HG03439 (cell line): ENCODE results near the gene PCBP3.
"Not testable (repeated sequence)": the region's sequence is repeated elsewhere in the genome, so short reads cannot be mapped to it uniquely, and the experiment has no call there.

ENCODE experiments used
- ATAC-seq: cut with Tn5 transposase; IDR thresholded peaks from one replicate; pipeline ENCODE4 v1.9.1; 2021; ENCODE audit warnings: mild to moderate bottlenecking, moderate library complexity; ENCODE audit not compliant: unreplicated experiment

PCBP3 gene

DNA sequence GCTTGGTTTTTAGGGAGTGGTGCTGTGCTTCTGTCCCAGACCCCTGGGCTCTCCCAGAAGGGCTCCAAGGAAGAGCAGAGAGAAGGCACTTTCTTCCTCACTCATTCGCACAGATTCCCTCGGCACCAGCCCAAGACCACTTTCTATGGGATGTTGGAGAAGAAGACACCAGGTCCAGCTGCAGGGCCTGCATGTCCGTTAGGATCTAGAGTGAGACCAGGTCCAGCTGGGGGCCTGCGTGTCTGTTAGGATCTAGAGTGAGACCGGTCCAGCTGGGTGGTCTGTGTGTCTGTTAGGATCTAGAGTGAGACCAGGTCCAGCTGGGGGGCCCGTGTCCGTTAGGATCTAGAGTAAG is 30.9 kb upstream of the PCBP3 start:
- not testable (repeated sequence) for ATAC-seq

GRCh38 chr21:45613396-45613795 is 30.1 kb upstream of the PCBP3 start:
- no peak for ATAC-seq

DNA sequence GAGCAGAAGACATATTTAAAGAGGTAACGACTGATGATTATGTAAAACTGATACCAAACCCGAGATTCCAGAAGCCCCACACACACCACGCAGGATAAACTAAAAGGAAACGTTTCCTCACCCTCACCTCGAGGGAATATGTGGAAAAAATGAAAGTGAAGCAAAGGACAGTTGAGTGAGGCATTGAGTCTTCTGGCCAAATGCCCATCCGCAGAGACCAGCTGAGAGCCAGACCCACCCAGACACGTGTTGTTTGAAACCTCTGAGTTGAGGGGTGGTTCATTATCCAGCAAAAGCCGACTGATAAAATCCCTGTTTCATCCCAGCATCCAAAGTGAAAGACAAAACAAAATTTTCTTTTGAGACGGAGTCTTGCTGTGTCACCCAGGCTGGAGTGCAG is 29.6 kb upstream of the PCBP3 start:
- no peak for ATAC-seq

- peak; percentile 85 for ATAC-seq
These were observed 28.3 kb upstream of the PCBP3 start for GRCh38 chr21:45615145-45615711.

DNA sequence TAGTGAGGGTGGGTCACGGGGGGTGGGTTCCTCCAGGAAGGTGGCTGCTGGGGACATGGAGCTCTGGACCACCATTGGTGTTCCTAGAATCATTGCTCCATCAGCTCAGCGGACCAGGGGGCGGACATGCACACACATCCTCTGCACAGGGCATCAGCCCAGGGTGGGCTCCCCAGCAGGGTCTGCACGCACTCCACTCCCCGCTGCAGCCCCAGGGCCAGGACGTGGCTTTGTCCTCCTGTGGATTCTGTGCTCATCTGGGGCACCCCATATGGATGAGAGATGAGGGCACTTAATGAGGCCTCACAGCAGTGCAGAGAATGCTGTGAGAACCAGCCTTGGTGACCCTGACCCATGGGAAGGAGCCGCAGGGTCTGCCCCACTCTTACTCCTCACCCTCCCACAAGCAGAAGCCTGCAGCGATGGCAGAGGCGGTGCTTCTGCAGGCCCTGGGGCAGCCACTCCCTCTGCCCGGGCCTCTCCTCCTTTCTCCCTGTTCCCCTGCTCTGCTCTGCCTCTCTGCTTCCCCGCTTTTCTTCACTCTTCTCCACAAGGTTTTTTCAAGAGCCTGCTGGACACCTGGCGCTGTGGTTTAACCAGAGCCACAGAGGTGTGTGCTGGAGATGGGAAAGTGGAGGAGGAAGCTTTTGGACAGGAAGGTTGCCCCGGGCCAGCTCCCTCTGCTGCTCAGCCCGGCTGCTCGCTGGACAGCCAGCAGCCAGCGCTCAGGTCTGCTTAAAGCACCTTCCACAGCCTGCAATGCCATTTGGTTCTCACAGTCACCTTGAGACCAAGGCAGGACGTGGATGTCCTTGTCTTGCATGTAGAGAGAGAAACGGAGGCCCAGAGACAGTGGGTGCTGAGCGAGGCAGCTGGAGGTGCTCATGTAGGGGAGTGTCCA is 26.3 kb upstream of the PCBP3 start:
- ATAC-seq, result no peak

DNA sequence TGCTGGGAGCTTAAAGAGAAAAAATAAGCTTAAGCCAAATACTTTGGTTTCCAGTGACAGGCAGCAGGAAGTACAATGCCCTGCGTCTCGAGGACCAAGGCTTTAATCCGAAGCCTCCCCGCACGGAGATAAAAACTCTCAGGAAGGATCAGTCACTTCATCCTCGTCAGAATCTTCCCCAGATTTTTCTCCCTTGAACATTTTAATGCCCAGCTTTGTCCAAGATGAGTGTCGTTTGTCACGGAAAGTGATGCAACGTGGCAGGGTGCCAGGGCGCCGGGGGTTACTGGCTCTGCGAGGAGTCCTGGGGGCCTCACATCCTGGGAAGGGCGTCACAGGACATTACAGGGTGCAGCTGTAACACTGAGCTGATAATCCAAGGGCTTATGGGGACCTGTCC is 25.2 kb upstream of the PCBP3 start:
- no peak for ATAC-seq

GRCh38 chr21:45618846-45619485 is 24.6 kb upstream of the PCBP3 start:
- no peak for ATAC-seq

GRCh38 chr21:45620201-45620923 is 23.2 kb upstream of the PCBP3 start:
- ATAC-seq, result no peak

DNA sequence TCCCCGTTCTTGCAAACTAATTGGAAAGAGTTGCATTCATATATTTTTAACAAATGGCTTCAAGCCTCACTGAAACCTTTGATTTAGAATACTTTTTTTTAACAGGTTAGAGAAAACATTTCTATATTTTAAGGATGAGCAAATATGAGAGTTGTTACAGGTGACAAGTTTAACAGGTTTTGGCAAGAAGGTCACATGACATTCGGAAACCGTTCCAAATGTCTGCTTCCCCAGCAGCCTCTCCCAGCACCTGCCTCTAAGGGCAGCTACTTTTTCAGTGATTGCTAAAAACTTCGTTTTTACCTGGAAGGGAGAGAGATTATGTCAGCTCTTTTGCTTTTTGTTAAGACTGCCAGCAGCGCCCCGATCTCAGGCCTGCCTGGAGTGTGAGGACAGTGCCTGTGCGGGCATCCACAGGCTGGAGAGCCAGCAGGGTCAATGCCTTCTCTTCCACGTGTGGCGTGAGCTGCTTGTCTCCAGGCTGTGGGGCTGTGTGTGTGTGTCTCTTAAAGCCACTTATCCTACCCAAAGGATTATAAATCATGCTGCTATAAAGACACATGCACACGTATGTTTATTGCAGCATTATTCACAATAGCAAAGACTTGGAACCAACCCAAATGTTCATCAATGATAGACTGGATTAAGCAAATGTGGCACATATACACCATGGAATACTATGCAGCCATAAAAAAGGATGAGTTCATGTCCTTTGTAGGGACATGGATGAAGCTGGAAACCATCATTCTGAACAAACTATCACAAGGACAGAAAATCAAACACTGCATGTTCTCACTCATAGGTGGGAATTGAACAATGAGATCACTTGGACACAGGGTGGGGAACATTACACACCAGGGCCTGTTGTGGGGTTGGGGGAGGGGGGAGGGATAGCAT is 21.8 kb upstream of the PCBP3 start:
- ATAC-seq, result not testable (repeated sequence)

DNA sequence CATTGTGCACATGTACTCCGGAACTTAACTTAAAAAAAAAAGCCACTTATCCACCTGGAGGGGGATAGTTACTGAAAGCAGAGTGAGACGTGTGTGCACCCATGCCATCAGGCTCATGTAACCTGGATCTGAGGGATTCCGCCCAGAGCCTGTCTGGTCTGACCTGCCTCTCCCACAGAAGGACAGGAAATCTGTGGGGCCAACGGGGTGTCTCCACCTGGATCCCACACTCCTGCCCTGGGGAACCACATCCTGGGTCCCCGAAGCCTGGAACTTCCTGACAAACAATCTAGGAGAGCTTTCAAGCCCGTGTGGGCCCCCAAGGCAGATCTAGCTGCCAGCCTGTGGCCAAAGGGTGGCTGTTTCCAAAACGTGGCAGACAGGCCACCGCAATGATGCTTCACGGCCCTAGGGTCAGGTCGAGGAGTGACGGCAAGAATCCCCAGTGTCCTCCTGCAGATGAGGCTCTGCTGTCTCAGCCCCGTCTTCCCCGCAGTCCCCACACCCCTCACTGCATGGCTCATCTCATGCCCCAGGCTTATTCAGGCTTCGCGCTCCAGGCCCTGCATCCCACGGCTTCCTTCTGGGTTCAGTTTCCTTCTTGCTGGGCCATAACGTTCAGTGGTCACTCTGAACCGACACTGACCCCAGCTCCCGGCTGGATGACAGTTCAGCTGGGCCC is 21.0 kb upstream of the PCBP3 start:
- ATAC-seq, result no peak

DNA sequence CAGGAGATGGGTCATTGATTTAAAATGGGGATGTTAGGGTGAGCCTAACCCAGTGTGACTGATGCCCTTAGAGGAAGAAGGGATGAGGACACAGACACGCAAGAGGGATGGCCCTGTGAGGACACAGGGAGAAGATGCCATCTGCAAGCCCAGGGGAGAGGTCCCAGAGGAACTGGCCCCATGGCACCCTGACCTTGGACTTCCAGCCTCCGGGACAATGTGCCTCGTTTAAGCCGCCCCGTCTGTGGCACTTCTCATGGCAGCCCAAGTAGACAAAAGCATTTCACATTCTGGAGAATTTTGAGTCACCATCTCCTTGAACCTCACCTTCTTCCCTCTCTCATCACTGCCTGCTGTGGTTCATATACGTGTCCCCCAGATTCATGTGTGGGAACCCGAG is 20.1 kb upstream of the PCBP3 start:
- no peak for ATAC-seq

DNA sequence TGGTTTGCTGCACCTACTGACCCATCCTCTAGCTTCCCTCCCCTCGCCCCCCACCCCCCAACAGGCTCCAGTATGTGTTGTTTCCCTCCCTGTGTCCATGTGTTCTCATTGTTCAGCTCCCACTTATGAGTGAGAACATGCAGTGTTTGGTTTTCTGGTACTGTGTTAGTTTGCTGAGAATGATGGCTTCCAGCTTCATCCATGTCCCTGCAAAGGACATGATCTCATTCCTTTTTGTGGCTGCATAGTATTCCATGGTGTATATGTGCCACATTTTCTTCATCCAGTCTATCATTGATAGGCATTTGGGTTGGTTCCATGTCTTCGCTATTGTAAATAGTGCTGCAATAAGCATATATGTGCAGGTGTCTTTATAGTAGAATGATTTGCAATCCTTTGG is 17.4 kb upstream of the PCBP3 start:
- not testable (repeated sequence) for ATAC-seq

DNA sequence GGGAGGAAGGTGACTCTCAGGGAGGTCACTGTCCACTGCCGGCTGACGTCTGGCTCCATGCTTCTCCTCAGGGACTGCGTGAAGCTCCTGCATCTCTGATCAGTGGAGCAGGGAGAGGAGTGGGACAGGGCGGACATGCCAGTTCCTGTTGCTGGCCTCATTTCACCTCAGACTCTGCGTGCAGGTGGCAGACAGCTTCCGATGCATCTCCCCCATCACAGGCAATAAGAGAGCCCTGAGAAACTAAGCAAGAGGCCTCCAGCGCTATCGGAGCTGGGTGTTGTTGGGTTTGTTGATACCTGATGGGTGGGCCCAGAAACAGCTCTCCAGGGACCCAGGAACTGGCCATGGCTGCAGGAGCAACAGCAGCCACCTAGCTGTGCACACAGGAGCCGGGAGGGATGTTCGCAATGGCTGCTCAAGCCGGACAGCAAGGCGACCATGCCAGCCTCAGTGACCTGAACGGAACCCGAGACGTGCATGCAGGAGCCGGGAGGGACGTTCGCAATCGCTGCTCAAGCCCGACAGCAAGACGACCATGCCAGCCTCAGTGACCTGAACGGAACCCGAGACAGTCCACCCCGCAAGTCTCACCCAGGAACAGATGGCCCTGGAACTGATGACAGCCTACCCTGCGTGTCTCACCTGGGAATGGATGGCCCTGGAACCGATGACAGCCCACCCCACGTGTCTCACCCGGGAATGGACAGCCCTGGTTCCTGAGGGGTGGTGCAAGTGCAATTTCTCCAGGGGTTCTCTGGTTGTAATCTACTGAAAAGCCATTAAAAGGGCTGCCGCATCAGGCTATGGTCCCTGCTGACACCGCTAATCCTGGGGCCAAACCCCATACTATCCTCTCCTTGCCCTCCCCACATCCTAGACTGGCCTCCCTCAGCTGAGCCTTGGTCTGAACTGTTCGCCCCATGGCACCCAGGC is 14.2 kb upstream of the PCBP3 start:
- no peak for ATAC-seq

DNA sequence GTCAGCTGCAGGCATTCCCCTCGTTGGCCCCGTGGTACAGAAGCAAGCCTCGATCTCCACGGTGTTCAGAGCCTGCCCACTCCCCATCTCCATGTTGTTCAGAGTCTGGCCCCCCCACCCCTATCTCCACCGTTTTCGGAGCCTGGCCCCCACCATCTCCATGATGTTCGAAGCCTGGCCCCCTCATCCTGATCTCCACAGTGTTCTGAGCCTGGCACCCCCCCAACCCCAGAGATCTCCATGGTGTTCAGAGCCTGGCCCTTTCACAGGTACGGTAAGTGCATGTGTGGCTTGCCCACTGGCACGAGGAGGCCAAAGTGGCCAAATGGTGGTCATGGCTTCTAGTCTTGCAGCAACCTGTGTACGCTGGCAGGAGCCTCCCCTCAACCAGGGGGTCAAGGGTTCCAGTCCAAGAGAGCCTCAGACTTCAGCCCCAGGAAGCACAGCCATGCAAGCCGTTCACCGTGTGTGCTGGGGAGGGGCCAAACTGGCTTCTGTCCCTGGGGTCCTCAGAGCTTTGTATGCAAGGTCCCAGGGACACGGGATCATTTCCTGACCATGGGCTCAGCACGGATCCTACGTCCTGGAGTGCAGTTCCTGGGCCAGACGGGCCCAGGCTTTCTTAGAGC is 13.3 kb upstream of the PCBP3 start:
- ATAC-seq, result no peak

DNA sequence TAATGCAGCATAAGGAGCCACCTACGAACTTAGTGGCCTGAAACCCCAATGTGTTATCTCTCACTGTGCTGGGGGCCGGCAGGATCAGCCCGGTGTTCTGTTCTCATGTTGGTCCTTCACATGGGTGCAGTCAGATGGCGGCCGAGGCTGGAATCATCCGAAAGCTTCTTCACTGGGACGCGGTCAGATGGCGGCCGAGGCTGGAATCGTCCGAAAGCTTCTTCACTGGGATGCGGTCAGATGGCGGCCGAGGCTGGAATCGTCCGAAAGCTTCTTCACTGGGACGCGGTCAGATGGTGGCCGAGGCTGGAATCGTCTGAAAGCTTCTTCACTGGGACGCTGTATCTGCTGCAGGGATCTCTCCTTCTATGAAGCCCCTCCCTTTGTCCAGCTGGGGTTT is 12.6 kb upstream of the PCBP3 start:
- ATAC-seq, result no peak

GRCh38 chr21:45631540-45631939 is 12.0 kb upstream of the PCBP3 start:
- no peak for ATAC-seq

DNA sequence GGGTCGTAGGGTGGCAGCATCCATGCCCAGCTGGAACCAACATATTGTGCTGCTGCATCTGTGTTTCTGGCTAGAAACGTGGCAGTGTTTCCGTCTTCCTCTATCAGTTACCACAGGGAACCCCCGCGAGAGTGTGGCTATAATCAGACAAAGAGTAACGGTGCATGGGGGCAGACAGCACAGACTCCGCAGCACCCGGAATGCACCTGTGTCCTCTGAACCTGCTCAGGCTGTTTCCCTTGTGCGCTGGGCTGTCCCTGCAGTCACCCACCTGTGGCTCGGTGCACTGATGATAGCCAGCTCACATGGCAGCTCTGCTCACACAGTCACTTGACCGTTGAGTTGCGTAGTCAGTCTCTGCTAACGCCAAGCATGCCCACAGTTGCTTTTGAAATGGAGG is 11.4 kb upstream of the PCBP3 start:
- ATAC-seq, result no peak

GRCh38 chr21:45632637-45633251 is 10.8 kb upstream of the PCBP3 start:
- no peak for ATAC-seq
